Measurements from ENCODE around the gene DCLK1.

DCLK1 gene

GRCh38 chr13:35936246-35936978 is 194.8 kb downstream of the DCLK1 start:
- DNase-seq, result no peak

GRCh38 chr13:35930665-35931631 is 200.2 kb downstream of the DCLK1 start:
- DNase-seq, result no peak

- DNase-seq, result no peak
Observed at GRCh38 chr13:35927567-35928021, 203.6 kb downstream of the DCLK1 start.

- DNase-seq, result no peak
Observed at GRCh38 chr13:35926859-35927530, 204.2 kb downstream of the DCLK1 start.

GRCh38 chr13:35925669-35926068 is 205.5 kb downstream of the DCLK1 start:
- DNase-seq, result no peak

- DNase-seq, result no peak
Observed at GRCh38 chr13:35923347-35923746, 207.8 kb downstream of the DCLK1 start.

- DNase-seq, result no peak
Observed at GRCh38 chr13:35920816-35921215, 210.4 kb downstream of the DCLK1 start.

- DNase-seq, result no peak
Observed at GRCh38 chr13:35917942-35918645, 213.1 kb downstream of the DCLK1 start.

- DNase-seq, result no peak
Observed at GRCh38 chr13:35917252-35917941, 213.8 kb downstream of the DCLK1 start.

GRCh38 chr13:35916146-35916545 is 215.0 kb downstream of the DCLK1 start:
- DNase-seq, result no peak

- DNase-seq, result no peak
Observed at GRCh38 chr13:35914662-35915061, 216.5 kb downstream of the DCLK1 start.

- DNase-seq, result no peak
Observed at GRCh38 chr13:35912841-35913240, 218.3 kb downstream of the DCLK1 start.

- no peak for DNase-seq
Observed at GRCh38 chr13:35909837-35910540, 221.2 kb downstream of the DCLK1 start.

GRCh38 chr13:35909091-35909490 is 222.1 kb downstream of the DCLK1 start:
- DNase-seq, result no peak

GRCh38 chr13:35908226-35908625 is 223.0 kb downstream of the DCLK1 start:
- no peak for DNase-seq

GRCh38 chr13:35906636-35907035 is 224.5 kb downstream of the DCLK1 start:
- no peak for DNase-seq

- no peak for DNase-seq
Observed at GRCh38 chr13:35903075-35903474, 228.1 kb downstream of the DCLK1 start.

GRCh38 chr13:35898041-35898440 is 233.1 kb downstream of the DCLK1 start:
- no peak for DNase-seq

GRCh38 chr13:35894636-35895035 is 236.5 kb downstream of the DCLK1 start:
- DNase-seq, result no peak

- no peak for DNase-seq
Observed at GRCh38 chr13:35892837-35893814, 238.1 kb downstream of the DCLK1 start.

Measured in activated CD4-positive, alpha-beta T cell treated with anti-CD3 and anti-CD28 coated beads, Interleukin-2, Interleukin-6, amounts not matched to agents 100 ng/mL and 50 ng/mL, durations not matched to agents 16 hours and 8 hours (primary cell).